ENCODE data around the gene OFD1. TPM values are rescaled to one million over a fixed set of nuclear protein-coding genes. Genes with fewer than 3 reads are reported as not detected.
"Not testable (repeated sequence)": the region's sequence is repeated elsewhere in the genome, so short reads cannot be mapped to it uniquely, and the experiment has no call there.

OFD1 gene
- total RNA-seq, 1 experiment from 2014 or later, result 76.3 TPM

- Histone ChIP-seq H3K79me2 (ENCODE audit: low read length) (peaks cover 34% of the 10 kb centered on the region), H3K9me2 (replicated peaks; ENCODE audit: insufficient read depth, low read length) (no peaks in the 10 kb centered on the region), H3K36me3 (ENCODE audit: insufficient read depth, low read length) (peaks cover 26% of the 10 kb centered on the region; the same call in 1 of the 2 replicates), H3K9ac (ENCODE audit: low read length) (no peak overlapping the region), H3K27me3 (ENCODE audit: low read length) (no peaks in the 10 kb centered on the region), H4K20me1 (ENCODE audit: insufficient read depth, low read depth, low read length) (no peaks in the 10 kb centered on the region), H3K4me1 (ENCODE audit: low read length) (peaks cover 9% of the 10 kb centered on the region), H3K27ac (ENCODE audit: low read length) (no peak overlapping the region), H3K9me3 (ENCODE audit: low read length) (no peaks in the 10 kb centered on the region), H2AFZ (ENCODE audit: low read length) (no peak overlapping the region), H3K4me2 (ENCODE audit: low read depth, low read length, poor library complexity, severe bottlenecking) (no peak overlapping the region), H3K4me3 (ENCODE audit: low read length) (no peak overlapping the region)
- DNase-seq, result no peak
These were observed 17.6 kb upstream of the OFD1 start for GRCh38 chrX:13716905-13717304.

GRCh38 chrX:13717700-13718472 is 16.7 kb upstream of the OFD1 start:
- peaks cover 42% of the 10 kb centered on the region for H3K79me2 ChIP-seq (ENCODE audit: low read length)
- peaks cover 22% of the 10 kb centered on the region; the same call in 1 of the 2 replicates for H3K36me3 ChIP-seq (ENCODE audit: insufficient read depth, low read length)
- H3K9ac ChIP-seq (ENCODE audit: low read length), result no peak overlapping the region
- H3K4me2 ChIP-seq (ENCODE audit: low read depth, low read length, poor library complexity, severe bottlenecking), result no peak overlapping the region
- peaks cover 16% of the 10 kb centered on the region for H3K4me1 ChIP-seq (ENCODE audit: low read length)
- DNase-seq, result no peak
- no peaks in the 10 kb centered on the region for H3K27me3 ChIP-seq (ENCODE audit: low read length)
- no peak overlapping the region for H3K4me3 ChIP-seq (ENCODE audit: low read length)
- H4K20me1 ChIP-seq (ENCODE audit: insufficient read depth, low read depth, low read length), result no peaks in the 10 kb centered on the region
- H3K9me3 ChIP-seq (ENCODE audit: low read length), result no peaks in the 10 kb centered on the region
- H2AFZ ChIP-seq (ENCODE audit: low read length), result no peak overlapping the region
- H3K27ac ChIP-seq (ENCODE audit: low read length), result no peak overlapping the region
- no peaks in the 10 kb centered on the region for H3K9me2 ChIP-seq (replicated peaks; ENCODE audit: insufficient read depth, low read length)

GRCh38 chrX:13719192-13719856 is 15.2 kb upstream of the OFD1 start:
- no peaks in the 10 kb centered on the region for H3K9me2 ChIP-seq (replicated peaks; ENCODE audit: insufficient read depth, low read length)
- H4K20me1 ChIP-seq (ENCODE audit: insufficient read depth, low read depth, low read length), result no peaks in the 10 kb centered on the region
- no peak overlapping the region for H2AFZ ChIP-seq (ENCODE audit: low read length)
- peaks cover 28% of the 10 kb centered on the region for H3K36me3 ChIP-seq (ENCODE audit: insufficient read depth, low read length)
- DNase-seq, result no peak
- no peaks in the 10 kb centered on the region for H3K27me3 ChIP-seq (ENCODE audit: low read length)
- peaks cover 16% of the 10 kb centered on the region for H3K4me1 ChIP-seq (ENCODE audit: low read length)
- H3K79me2 ChIP-seq (ENCODE audit: low read length), result peaks cover 57% of the 10 kb centered on the region
- H3K9ac ChIP-seq (ENCODE audit: low read length), result no peak overlapping the region
- H3K4me2 ChIP-seq (ENCODE audit: low read depth, low read length, poor library complexity, severe bottlenecking), result no peak overlapping the region
- H3K27ac ChIP-seq (ENCODE audit: low read length), result no peak overlapping the region
- no peaks in the 10 kb centered on the region for H3K9me3 ChIP-seq (ENCODE audit: low read length)
- H3K4me3 ChIP-seq (ENCODE audit: low read length), result no peak overlapping the region

GRCh38 chrX:13721371-13721770 is 13.2 kb upstream of the OFD1 start:
- H3K27ac ChIP-seq (ENCODE audit: low read length), result peak overlapping the region; percentile 71
- no peak overlapping the region for H3K9ac ChIP-seq (ENCODE audit: low read length)
- no peaks in the 10 kb centered on the region for H3K27me3 ChIP-seq (ENCODE audit: low read length)
- no peak for DNase-seq
- H3K4me3 ChIP-seq (ENCODE audit: low read length), result no peak overlapping the region
- peaks cover 75% of the 10 kb centered on the region for H3K79me2 ChIP-seq (ENCODE audit: low read length)
- peaks cover 20% of the 10 kb centered on the region for H3K36me3 ChIP-seq (ENCODE audit: insufficient read depth, low read length)
- H3K9me3 ChIP-seq (ENCODE audit: low read length), result no peaks in the 10 kb centered on the region
- no peaks in the 10 kb centered on the region for H4K20me1 ChIP-seq (ENCODE audit: insufficient read depth, low read depth, low read length)
- no peak overlapping the region for H2AFZ ChIP-seq (ENCODE audit: low read length)
- H3K4me1 ChIP-seq (ENCODE audit: low read length), result peaks cover 16% of the 10 kb centered on the region
- no peaks in the 10 kb centered on the region for H3K9me2 ChIP-seq (replicated peaks; ENCODE audit: insufficient read depth, low read length)
- H3K4me2 ChIP-seq (ENCODE audit: low read depth, low read length, poor library complexity, severe bottlenecking), result no peak overlapping the region

- Histone ChIP-seq H3K27me3 (ENCODE audit: low read length) (no peaks in the 10 kb centered on the region), H3K27ac (ENCODE audit: low read length) (peak overlapping the region; percentile 71), H3K9me3 (ENCODE audit: low read length) (no peaks in the 10 kb centered on the region), H3K79me2 (ENCODE audit: low read length) (peaks cover 78% of the 10 kb centered on the region), H4K20me1 (ENCODE audit: insufficient read depth, low read depth, low read length) (no peaks in the 10 kb centered on the region), H2AFZ (ENCODE audit: low read length) (no peak overlapping the region), H3K9me2 (replicated peaks; ENCODE audit: insufficient read depth, low read length) (no peaks in the 10 kb centered on the region), H3K4me2 (ENCODE audit: low read depth, low read length, poor library complexity, severe bottlenecking) (peak overlapping the region; percentile 22), H3K36me3 (ENCODE audit: insufficient read depth, low read length) (peaks cover 18% of the 10 kb centered on the region), H3K4me3 (ENCODE audit: low read length) (no peak overlapping the region), H3K4me1 (ENCODE audit: low read length) (peaks cover 16% of the 10 kb centered on the region), H3K9ac (ENCODE audit: low read length) (no peak overlapping the region)
- DNase-seq, result peak; percentile 66
These were observed 12.6 kb upstream of the OFD1 start for GRCh38 chrX:13721819-13722519.

- Histone ChIP-seq H3K4me1 (ENCODE audit: low read length) (peaks cover 19% of the 10 kb centered on the region), H3K36me3 (ENCODE audit: insufficient read depth, low read length) (peaks cover 14% of the 10 kb centered on the region), H3K79me2 (ENCODE audit: low read length) (peaks cover 88% of the 10 kb centered on the region)
- H3K4me2 ChIP-seq (ENCODE audit: low read depth, low read length, poor library complexity, severe bottlenecking); H3K4me3 ChIP-seq (ENCODE audit: low read length); DNase-seq; H3K9ac ChIP-seq (ENCODE audit: low read length); H4K20me1 ChIP-seq (ENCODE audit: insufficient read depth, low read depth, low read length); H3K9me3 ChIP-seq (ENCODE audit: low read length); H2AFZ ChIP-seq (ENCODE audit: low read length); H3K27me3 ChIP-seq (ENCODE audit: low read length); H3K9me2 ChIP-seq (replicated peaks; ENCODE audit: insufficient read depth, low read length); H3K27ac ChIP-seq (ENCODE audit: low read length): not testable (repeated sequence)
These were observed 9.7 kb upstream of the OFD1 start for GRCh38 chrX:13724878-13725277.

GRCh38 chrX:13726583-13726982 is 8.0 kb upstream of the OFD1 start:
- DNase-seq; H2AFZ ChIP-seq (ENCODE audit: low read length); H3K27me3 ChIP-seq (ENCODE audit: low read length); H4K20me1 ChIP-seq (ENCODE audit: insufficient read depth, low read depth, low read length); H3K4me3 ChIP-seq (ENCODE audit: low read length); H3K4me2 ChIP-seq (ENCODE audit: low read depth, low read length, poor library complexity, severe bottlenecking); H3K27ac ChIP-seq (ENCODE audit: low read length); H3K9me3 ChIP-seq (ENCODE audit: low read length); H3K9me2 ChIP-seq (replicated peaks; ENCODE audit: insufficient read depth, low read length); H3K9ac ChIP-seq (ENCODE audit: low read length): not testable (repeated sequence)
- H3K36me3 ChIP-seq (ENCODE audit: insufficient read depth, low read length), result peaks cover 21% of the 10 kb centered on the region
- H3K4me1 ChIP-seq (ENCODE audit: low read length), result peaks cover 19% of the 10 kb centered on the region
- H3K79me2 ChIP-seq (ENCODE audit: low read length), result peaks cover 79% of the 10 kb centered on the region

GRCh38 chrX:13730523-13730922 is 4.0 kb upstream of the OFD1 start:
- not testable (repeated sequence) for H3K9me2 ChIP-seq (replicated peaks; ENCODE audit: insufficient read depth, low read length); H3K9ac ChIP-seq (ENCODE audit: low read length); H4K20me1 ChIP-seq (ENCODE audit: insufficient read depth, low read depth, low read length); H3K27me3 ChIP-seq (ENCODE audit: low read length); H3K9me3 ChIP-seq (ENCODE audit: low read length); DNase-seq; H3K27ac ChIP-seq (ENCODE audit: low read length); H3K4me2 ChIP-seq (ENCODE audit: low read depth, low read length, poor library complexity, severe bottlenecking); H3K4me3 ChIP-seq (ENCODE audit: low read length); H2AFZ ChIP-seq (ENCODE audit: low read length)
- Histone ChIP-seq H3K79me2 (ENCODE audit: low read length) (peaks cover 73% of the 10 kb centered on the region), H3K36me3 (ENCODE audit: insufficient read depth, low read length) (peaks cover 11% of the 10 kb centered on the region), H3K4me1 (ENCODE audit: low read length) (peaks cover 27% of the 10 kb centered on the region)
